GM12864 (cell line): ENCODE data around the gene TAS2R50.
"Not testable (repeated sequence)": the region's sequence is repeated elsewhere in the genome, so short reads cannot be mapped to it uniquely, and the experiment has no call there.

ENCODE experiments used
- DNase-seq: peaks from one replicate; pipeline ENCODE4 v3.0.0-alpha.2; 2011; ENCODE audit warnings: low read depth
- H3K4me3 ChIP-seq: 2 replicates; pipeline ENCODE4 v1.5.1; 2011; ENCODE audit warnings: mild to moderate bottlenecking, low read depth, low read length, control low read depth
- CTCF ChIP-seq: IDR thresholded peaks from 2 replicates; pipeline ENCODE4 v1.5.1; 2011; ENCODE audit warnings: low read depth, mild to moderate bottlenecking, moderate library complexity, low read length, control low read depth, inconsistent platforms; ENCODE audit errors: missing control alignments

The TAS2R50 gene

DNA sequence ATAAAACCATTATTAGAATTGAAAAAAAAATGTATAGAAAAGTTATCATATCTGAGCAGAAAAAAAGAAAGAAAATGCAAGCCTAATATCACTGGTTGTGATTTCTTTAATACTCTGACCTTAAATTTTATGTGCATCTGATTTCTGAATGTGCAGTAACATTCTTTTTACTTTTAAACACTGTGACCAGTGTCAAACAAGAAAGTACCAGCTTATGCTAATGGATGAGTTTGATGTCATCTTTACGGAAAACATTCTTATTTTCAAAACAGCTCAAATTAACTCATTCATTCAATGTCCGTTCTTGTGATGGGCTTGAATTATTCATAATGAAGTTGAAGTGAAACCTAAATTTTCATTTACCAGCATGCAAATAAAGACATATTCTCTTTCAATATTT, at the start of gene TAS2R50:
TSS of gene TAS2R50 (minus strand) at position 101 of the 400 bp plus-strand sequence. CDS start at position 49, 52 bp downstream.
- H3K4me3 ChIP-seq, result no peak within 1 kb of the TSS
- TF ChIP-seq CTCF, result no peak
- no peak for DNase-seq

GRCh38 chr12:11033959-11034358, 47.2 kb upstream of the TAS2R50 start:
- DNase-seq, H3K4me3 ChIP-seq: not testable (repeated sequence)

DNA sequence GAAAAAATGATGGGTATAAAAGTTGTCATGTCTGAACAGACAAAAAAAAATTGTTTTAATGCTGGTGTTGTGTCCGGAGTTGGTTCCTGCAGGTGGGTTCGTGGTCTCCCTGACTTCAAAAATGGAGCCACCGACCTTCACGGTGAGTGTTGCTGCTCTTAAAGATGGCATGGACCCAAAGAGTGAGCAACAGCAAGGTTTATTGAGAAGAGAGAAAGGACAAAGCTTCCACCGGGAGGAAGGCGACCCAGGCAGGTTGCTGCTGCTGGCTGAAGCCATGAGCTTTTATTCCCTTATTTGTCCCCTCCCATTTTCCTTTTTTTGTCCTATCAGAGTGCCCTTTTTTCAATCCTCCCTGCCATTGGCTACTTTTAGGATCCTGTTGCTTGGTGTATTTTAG, 44.6 kb upstream of the TAS2R50 start, which contains the start of gene TAS2R31:
TSS of gene TAS2R31 (minus strand) at position 101 of the 400 bp plus-strand sequence. CDS start at position 29, 72 bp downstream.
- no peak for DNase-seq
- H3K4me3 ChIP-seq, result no peak within 1 kb of the TSS
- no peak for TF ChIP-seq CTCF

- no peak for DNase-seq
- H3K4me3 ChIP-seq, result no peak overlapping the region
- peak; percentile 24 for TF ChIP-seq CTCF
Measured at GRCh38 chr12:11026118-11026517, 39.4 kb upstream of the TAS2R50 start.

DNA sequence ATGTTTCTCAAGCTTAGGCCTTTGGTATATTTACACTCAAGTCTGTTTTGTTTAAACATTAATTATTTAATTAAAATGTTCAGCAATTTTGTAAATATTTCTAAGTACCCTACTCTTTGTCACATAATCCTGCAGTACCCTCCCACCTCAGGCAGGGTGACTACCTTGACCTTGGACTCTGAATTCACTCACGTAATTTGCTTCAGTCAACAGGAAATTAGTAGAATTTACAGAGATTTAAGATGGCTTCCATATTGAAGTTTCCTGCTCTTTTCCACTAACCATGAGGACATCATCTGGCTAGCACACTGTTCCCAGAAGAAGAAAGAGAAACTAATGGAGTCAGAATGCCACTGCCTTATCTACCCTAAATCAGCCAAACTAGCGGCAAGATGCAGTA, 36.7 kb upstream of the TAS2R50 start:
- H3K4me3 ChIP-seq, result no peak overlapping the region
- DNase-seq, result no peak
- TF ChIP-seq CTCF, result no peak

DNA sequence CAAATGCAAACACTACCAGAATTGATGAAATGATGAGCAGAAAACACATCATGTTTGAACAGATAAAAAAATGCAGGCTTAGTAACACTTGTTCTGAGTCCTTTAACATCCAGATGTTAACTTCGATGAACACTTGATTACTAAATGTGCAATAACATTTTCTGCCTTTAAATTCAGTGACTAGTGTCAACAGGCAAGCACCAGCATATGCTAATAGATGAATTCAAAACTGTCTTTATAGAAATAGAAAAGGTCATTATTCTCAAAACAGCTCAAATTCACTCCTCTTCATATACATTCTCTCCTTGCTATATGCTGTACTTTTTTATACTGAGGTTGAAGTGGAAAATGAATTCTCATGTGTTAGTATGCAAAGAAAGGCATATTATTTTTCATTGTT, 35.8 kb upstream of the TAS2R50 start, which contains the start of gene TAS2R19:
TSS of gene TAS2R19 (minus strand) at position 101 of the 400 bp plus-strand sequence. CDS start at position 52, 49 bp downstream.
- no peak for TF ChIP-seq CTCF
- no peak for DNase-seq
- no peak within 1 kb of the TSS for H3K4me3 ChIP-seq

GRCh38 chr12:11016937-11017336, 30.2 kb upstream of the TAS2R50 start:
- no peak overlapping the region for H3K4me3 ChIP-seq
- TF ChIP-seq CTCF, result no peak
- no peak for DNase-seq
